PFSK-1 (cell line): ENCODE measurements around the gene SNU13.

ENCODE experiments used
- POLR2AphosphoS5 ChIP-seq: IDR thresholded peaks from 2 replicates; pipeline ENCODE4 v1.6.1; 2012; ENCODE audit warnings: low read depth, mild to moderate bottlenecking, control low read depth, low read length, moderate library complexity
- SIN3A ChIP-seq: IDR thresholded peaks from 2 replicates; pipeline ENCODE4 v1.6.1; 2012; ENCODE audit warnings: mild to moderate bottlenecking, low read length, moderate library complexity, borderline replicate concordance; ENCODE audit not compliant: insufficient read depth
- TAF1 ChIP-seq: IDR thresholded peaks from 2 replicates; pipeline ENCODE4 v1.6.1; 2012; ENCODE audit warnings: low read length, control low read depth, borderline replicate concordance; ENCODE audit not compliant: insufficient read depth
- TF ChIP-seq, protein P1 (sequence below), 2 experiments: IDR thresholded peaks; 2 replicates each; pipeline versions ENCODE4 v1.6.1 to v1.8.0; 2011 to 2012; ENCODE audit warnings: low read depth in 2 of 2, low read length in 2 of 2, control low read depth in 1 of 2, inconsistent platforms in 1 of 2, mild to moderate bottlenecking in 1 of 2, moderate library complexity in 1 of 2; ENCODE audit not compliant: insufficient read depth in 1 of 2

- TF ChIP-seq SIN3A (no peak), POLR2AphosphoS5 (no peak), TAF1 (no peak)
- TF ChIP-seq, protein P1, sequence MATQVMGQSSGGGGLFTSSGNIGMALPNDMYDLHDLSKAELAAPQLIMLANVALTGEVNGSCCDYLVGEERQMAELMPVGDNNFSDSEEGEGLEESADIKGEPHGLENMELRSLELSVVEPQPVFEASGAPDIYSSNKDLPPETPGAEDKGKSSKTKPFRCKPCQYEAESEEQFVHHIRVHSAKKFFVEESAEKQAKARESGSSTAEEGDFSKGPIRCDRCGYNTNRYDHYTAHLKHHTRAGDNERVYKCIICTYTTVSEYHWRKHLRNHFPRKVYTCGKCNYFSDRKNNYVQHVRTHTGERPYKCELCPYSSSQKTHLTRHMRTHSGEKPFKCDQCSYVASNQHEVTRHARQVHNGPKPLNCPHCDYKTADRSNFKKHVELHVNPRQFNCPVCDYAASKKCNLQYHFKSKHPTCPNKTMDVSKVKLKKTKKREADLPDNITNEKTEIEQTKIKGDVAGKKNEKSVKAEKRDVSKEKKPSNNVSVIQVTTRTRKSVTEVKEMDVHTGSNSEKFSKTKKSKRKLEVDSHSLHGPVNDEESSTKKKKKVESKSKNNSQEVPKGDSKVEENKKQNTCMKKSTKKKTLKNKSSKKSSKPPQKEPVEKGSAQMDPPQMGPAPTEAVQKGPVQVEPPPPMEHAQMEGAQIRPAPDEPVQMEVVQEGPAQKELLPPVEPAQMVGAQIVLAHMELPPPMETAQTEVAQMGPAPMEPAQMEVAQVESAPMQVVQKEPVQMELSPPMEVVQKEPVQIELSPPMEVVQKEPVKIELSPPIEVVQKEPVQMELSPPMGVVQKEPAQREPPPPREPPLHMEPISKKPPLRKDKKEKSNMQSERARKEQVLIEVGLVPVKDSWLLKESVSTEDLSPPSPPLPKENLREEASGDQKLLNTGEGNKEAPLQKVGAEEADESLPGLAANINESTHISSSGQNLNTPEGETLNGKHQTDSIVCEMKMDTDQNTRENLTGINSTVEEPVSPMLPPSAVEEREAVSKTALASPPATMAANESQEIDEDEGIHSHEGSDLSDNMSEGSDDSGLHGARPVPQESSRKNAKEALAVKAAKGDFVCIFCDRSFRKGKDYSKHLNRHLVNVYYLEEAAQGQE (IDR thresholded peaks at IDR 0.05; ENCODE audit: insufficient read depth in 1 of 2, low read depth in 2 of 2, low read length in 2 of 2): no peak
These were observed 33.8 kb upstream of the SNU13 start for GRCh38 chr22:41722496-41722895.
